ENCODE results near the gene HNRNPM.

Gene HNRNPM

GRCh38 chr19:8445488-8446001 lies 770 bp downstream of the HNRNPM start:
- Histone ChIP-seq H4K20me1 (ENCODE audit: insufficient read depth, low read length) (peaks cover 45% of the 10 kb centered on the region), H3K9me3 (replicated peaks; ENCODE audit: insufficient read depth, low read length) (no peaks in the 10 kb centered on the region), H2AFZ (ENCODE audit: low read length) (peak overlapping the region; percentile 74)

GRCh38 chr19:8446061-8446709 lies 1.4 kb downstream of the HNRNPM start:
- peak overlapping the region; percentile 70 for H3K4me2 ChIP-seq (ENCODE audit: low read depth, low read length)
- TF ChIP-seq CTCF (IDR thresholded peaks at IDR 0.05; ENCODE audit: low read length) (no peak), EZH2 (optimal IDR thresholded peaks at IDR 0.05; ENCODE audit: low read depth, low read length) (no peak), EZH2phosphoT487 (IDR thresholded peaks at IDR 0.05; ENCODE audit: low read length) (no peak)
- peaks cover 48% of the 10 kb centered on the region for H4K20me1 ChIP-seq (ENCODE audit: insufficient read depth, low read length)
- peak overlapping the region; percentile 97; the same call in 1 of the 2 replicates for H3K9ac ChIP-seq (ENCODE audit: low read length)
- H3K9me3 ChIP-seq (replicated peaks; ENCODE audit: insufficient read depth, low read length), result no peaks in the 10 kb centered on the region
- peaks cover 64% of the 10 kb centered on the region for H3K79me2 ChIP-seq (ENCODE audit: low read length)
- peak overlapping the region; percentile 97 for H3K4me3 ChIP-seq (ENCODE audit: low read length)
- no peaks in the 10 kb centered on the region for H3K9me2 ChIP-seq (replicated peaks; ENCODE audit: insufficient read depth, low read length)
- peak overlapping the region; percentile 50; the same call in 1 of the 2 replicates for H3K27ac ChIP-seq (ENCODE audit: low read length)
- no peak for DNase-seq
- H3K4me1 ChIP-seq (ENCODE audit: low read length), result peaks cover 15% of the 10 kb centered on the region
- H2AFZ ChIP-seq (ENCODE audit: low read length), result no peak overlapping the region
- no peaks in the 10 kb centered on the region for H3K27me3 ChIP-seq (replicated peaks; ENCODE audit: insufficient read depth, low read length)
- peaks cover 9% of the 10 kb centered on the region for H3F3A ChIP-seq (ENCODE audit: insufficient read depth, low read length)
- peaks cover 17% of the 10 kb centered on the region for H3K36me3 ChIP-seq (replicated peaks; ENCODE audit: insufficient read depth, low read length)

More at GRCh38 chr19:8445488-8446001, 770 bp downstream of the HNRNPM start:
- Histone ChIP-seq H3K4me3 (ENCODE audit: low read length) (peak overlapping the region; percentile 97), H3K9me2 (replicated peaks; ENCODE audit: insufficient read depth, low read length) (no peaks in the 10 kb centered on the region), H3K36me3 (replicated peaks; ENCODE audit: insufficient read depth, low read length) (peaks cover 17% of the 10 kb centered on the region), H3K79me2 (ENCODE audit: low read length) (peaks cover 58% of the 10 kb centered on the region), H3K9ac (ENCODE audit: low read length) (peak overlapping the region; percentile 97), H3K27ac (ENCODE audit: low read length) (peak overlapping the region; percentile 50; the same call in 1 of the 2 replicates), H3K27me3 (replicated peaks; ENCODE audit: insufficient read depth, low read length) (no peaks in the 10 kb centered on the region), H3F3A (ENCODE audit: insufficient read depth, low read length) (peaks cover 9% of the 10 kb centered on the region), H3K4me2 (ENCODE audit: low read depth, low read length) (peak overlapping the region; percentile 70), H3K4me1 (ENCODE audit: low read length) (peaks cover 15% of the 10 kb centered on the region)
- peak; percentile 37 for DNase-seq
- no peak for TF ChIP-seq CTCF (IDR thresholded peaks at IDR 0.05; ENCODE audit: low read length)
- TF ChIP-seq EZH2 (optimal IDR thresholded peaks at IDR 0.05; ENCODE audit: low read depth, low read length), result no peak
- no peak for TF ChIP-seq EZH2phosphoT487 (IDR thresholded peaks at IDR 0.05; ENCODE audit: low read length)

- H3K79me2 ChIP-seq (ENCODE audit: low read length), result peaks cover 99% of the 10 kb centered on the region
- H3K9me3 ChIP-seq (replicated peaks; ENCODE audit: insufficient read depth, low read length), result no peaks in the 10 kb centered on the region
- no peaks in the 10 kb centered on the region for H3F3A ChIP-seq (ENCODE audit: insufficient read depth, low read length)
- no peak overlapping the region for H3K27ac ChIP-seq (ENCODE audit: low read length)
- no peak overlapping the region for H3K9ac ChIP-seq (ENCODE audit: low read length)
- H2AFZ ChIP-seq (ENCODE audit: low read length), result no peak overlapping the region
- no peak for TF ChIP-seq EZH2phosphoT487 (IDR thresholded peaks at IDR 0.05; ENCODE audit: low read length)
- no peak for TF ChIP-seq EZH2 (optimal IDR thresholded peaks at IDR 0.05; ENCODE audit: low read depth, low read length)
- TF ChIP-seq CTCF (IDR thresholded peaks at IDR 0.05; ENCODE audit: low read length), result no peak
- H3K27me3 ChIP-seq (replicated peaks; ENCODE audit: insufficient read depth, low read length), result no peaks in the 10 kb centered on the region
- peaks cover 84% of the 10 kb centered on the region for H4K20me1 ChIP-seq (ENCODE audit: insufficient read depth, low read length)
- peaks cover 17% of the 10 kb centered on the region for H3K36me3 ChIP-seq (replicated peaks; ENCODE audit: insufficient read depth, low read length)
- no peaks in the 10 kb centered on the region for H3K9me2 ChIP-seq (replicated peaks; ENCODE audit: insufficient read depth, low read length)
- H3K4me3 ChIP-seq (ENCODE audit: low read length), result no peak overlapping the region
- no peak overlapping the region for H3K4me2 ChIP-seq (ENCODE audit: low read depth, low read length)
- peaks cover 18% of the 10 kb centered on the region for H3K4me1 ChIP-seq (ENCODE audit: low read length)
- no peak for DNase-seq
Observed at GRCh38 chr19:8449830-8450229, 5.1 kb downstream of the HNRNPM start.
